HG03521 (cell line): ENCODE results near the gene RBMS1.

Source experiments
- ATAC-seq: cut with Tn5 transposase; IDR thresholded peaks from one replicate; pipeline ENCODE4 v1.9.1; 2021; ENCODE audit warnings: mild to moderate bottlenecking, moderate library complexity; ENCODE audit not compliant: unreplicated experiment

RBMS1 gene

GRCh38 chr2:160287476-160287875 lies 206.1 kb downstream of the RBMS1 start:
- no peak for ATAC-seq

- no peak for ATAC-seq
Observed at GRCh38 chr2:160286551-160286950, 207.1 kb downstream of the RBMS1 start.

GRCh38 chr2:160283675-160284074 lies 209.9 kb downstream of the RBMS1 start:
- ATAC-seq = no peak

- ATAC-seq = no peak
Observed at GRCh38 chr2:160282063-160282580, 211.5 kb downstream of the RBMS1 start.

GRCh38 chr2:160281213-160281612 lies 212.4 kb downstream of the RBMS1 start:
- ATAC-seq = no peak

GRCh38 chr2:160279813-160280465 lies 213.7 kb downstream of the RBMS1 start:
- no peak for ATAC-seq

GRCh38 chr2:160278879-160279177 lies 214.8 kb downstream of the RBMS1 start:
- no peak for ATAC-seq

GRCh38 chr2:160278101-160278878 lies 215.3 kb downstream of the RBMS1 start:
- ATAC-seq = peak; percentile 94

- no peak for ATAC-seq
Observed at GRCh38 chr2:160277151-160277550, 216.5 kb downstream of the RBMS1 start.

GRCh38 chr2:160275656-160276055 lies 218.0 kb downstream of the RBMS1 start:
- ATAC-seq = no peak

- no peak for ATAC-seq
Observed at GRCh38 chr2:160271171-160272086, 222.2 kb downstream of the RBMS1 start.

- ATAC-seq = no peak
Observed at GRCh38 chr2:160270571-160271113, 223.0 kb downstream of the RBMS1 start.

GRCh38 chr2:160269803-160270570 lies 223.6 kb downstream of the RBMS1 start:
- ATAC-seq = peak; percentile 83

- ATAC-seq = no peak
Observed at GRCh38 chr2:160269365-160269764, 224.2 kb downstream of the RBMS1 start.

GRCh38 chr2:160268151-160268781 lies 225.3 kb downstream of the RBMS1 start:
- ATAC-seq = no peak

GRCh38 chr2:160267692-160268091 lies 225.9 kb downstream of the RBMS1 start:
- no peak for ATAC-seq

- ATAC-seq = no peak
Observed at GRCh38 chr2:160267022-160267421, 226.6 kb downstream of the RBMS1 start.

GRCh38 chr2:160266037-160266551 lies 227.5 kb downstream of the RBMS1 start:
- no peak for ATAC-seq

- ATAC-seq = no peak
Observed at GRCh38 chr2:160264308-160264707, 229.3 kb downstream of the RBMS1 start.

GRCh38 chr2:160261732-160262131 lies 231.9 kb downstream of the RBMS1 start:
- no peak for ATAC-seq
